Activated CD8-positive, alpha-beta memory T cell treated with anti-CD3 and anti-CD28 coated beads, Interleukin-2, amount 50 U/mL, for 48 hours (primary cell): ENCODE measurements around the gene KIR2DL1.
"Not testable (repeated sequence)": the region's sequence is repeated elsewhere in the genome, so short reads cannot be mapped to it uniquely, and the experiment has no call there.

Source experiments
- DNase-seq: peaks from one replicate; pipeline ENCODE4 v3.0.0-alpha.2; 2020

Gene KIR2DL1

GRCh38 chr19:54772666-54773065, 3.1 kb downstream of the KIR2DL1 start:
- not testable (repeated sequence) for DNase-seq

- DNase-seq, result not testable (repeated sequence)
Measured at GRCh38 chr19:54775095-54775815, 5.7 kb downstream of the KIR2DL1 start.

GRCh38 chr19:54775830-54776229, 6.2 kb downstream of the KIR2DL1 start:
- not testable (repeated sequence) for DNase-seq

- DNase-seq, result not testable (repeated sequence)
Measured at GRCh38 chr19:54777851-54778250, 8.3 kb downstream of the KIR2DL1 start.

GRCh38 chr19:54778896-54779295, 9.3 kb downstream of the KIR2DL1 start:
- DNase-seq, result not testable (repeated sequence)

- not testable (repeated sequence) for DNase-seq
Measured at GRCh38 chr19:54782916-54783315, 13.3 kb downstream of the KIR2DL1 start.

GRCh38 chr19:54786091-54786723, 16.6 kb downstream of the KIR2DL1 start:
- DNase-seq, result not testable (repeated sequence)

GRCh38 chr19:54788154-54788553, 18.6 kb downstream of the KIR2DL1 start:
- not testable (repeated sequence) for DNase-seq

GRCh38 chr19:54790711-54791110, 21.1 kb downstream of the KIR2DL1 start:
- peak; percentile 28 for DNase-seq

- DNase-seq, result no peak
Measured at GRCh38 chr19:54791476-54791875, 21.9 kb downstream of the KIR2DL1 start.

GRCh38 chr19:54792814-54793213, 23.2 kb downstream of the KIR2DL1 start:
- DNase-seq, result no peak

GRCh38 chr19:54795758-54796157, 26.2 kb downstream of the KIR2DL1 start:
- DNase-seq, result no peak

- DNase-seq, result no peak
Measured at GRCh38 chr19:54803410-54803809, 33.8 kb downstream of the KIR2DL1 start, which contains the start of gene KIR2DL4. Gene KIR2DL4, plus strand, starts transcription at chr19:54803610. Its CDS starts 42 bp downstream, at chr19:54803652.

GRCh38 chr19:54804101-54804500, 34.5 kb downstream of the KIR2DL1 start:
- no peak for DNase-seq

- no peak for DNase-seq
Measured at GRCh38 chr19:54804571-54804970, 35.0 kb downstream of the KIR2DL1 start.

- no peak for DNase-seq
Measured at GRCh38 chr19:54805665-54806515, 36.3 kb downstream of the KIR2DL1 start.

GRCh38 chr19:54806516-54806838, 36.9 kb downstream of the KIR2DL1 start:
- no peak for DNase-seq

GRCh38 chr19:54814571-54814970, 45.0 kb downstream of the KIR2DL1 start:
- not testable (repeated sequence) for DNase-seq

- DNase-seq, result not testable (repeated sequence)
Measured at GRCh38 chr19:54816251-54816650, 46.7 kb downstream of the KIR2DL1 start, which contains the start of gene KIR3DL1. Gene KIR3DL1, plus strand, starts transcription at chr19:54816468.

GRCh38 chr19:54817670-54818536, 48.3 kb downstream of the KIR2DL1 start:
- DNase-seq, result no peak

- not testable (repeated sequence) for DNase-seq
Measured at GRCh38 chr19:54824416-54824815, 54.8 kb downstream of the KIR2DL1 start.

GRCh38 chr19:54825326-54825725, 55.7 kb downstream of the KIR2DL1 start:
- DNase-seq, result not testable (repeated sequence)
